Inferior parietal cortex (tissue), 1 donor: ENCODE measurements around the gene SLC4A7.
"Not testable (repeated sequence)": the region's sequence is repeated elsewhere in the genome, so short reads cannot be mapped to it uniquely, and the experiment has no call there.

ENCODE experiments used
- DNase-seq: peaks from one replicate; pipeline ENCODE4 v3.0.0-alpha.2; 2016; ENCODE audit errors: extremely low spot score

The SLC4A7 gene

DNA sequence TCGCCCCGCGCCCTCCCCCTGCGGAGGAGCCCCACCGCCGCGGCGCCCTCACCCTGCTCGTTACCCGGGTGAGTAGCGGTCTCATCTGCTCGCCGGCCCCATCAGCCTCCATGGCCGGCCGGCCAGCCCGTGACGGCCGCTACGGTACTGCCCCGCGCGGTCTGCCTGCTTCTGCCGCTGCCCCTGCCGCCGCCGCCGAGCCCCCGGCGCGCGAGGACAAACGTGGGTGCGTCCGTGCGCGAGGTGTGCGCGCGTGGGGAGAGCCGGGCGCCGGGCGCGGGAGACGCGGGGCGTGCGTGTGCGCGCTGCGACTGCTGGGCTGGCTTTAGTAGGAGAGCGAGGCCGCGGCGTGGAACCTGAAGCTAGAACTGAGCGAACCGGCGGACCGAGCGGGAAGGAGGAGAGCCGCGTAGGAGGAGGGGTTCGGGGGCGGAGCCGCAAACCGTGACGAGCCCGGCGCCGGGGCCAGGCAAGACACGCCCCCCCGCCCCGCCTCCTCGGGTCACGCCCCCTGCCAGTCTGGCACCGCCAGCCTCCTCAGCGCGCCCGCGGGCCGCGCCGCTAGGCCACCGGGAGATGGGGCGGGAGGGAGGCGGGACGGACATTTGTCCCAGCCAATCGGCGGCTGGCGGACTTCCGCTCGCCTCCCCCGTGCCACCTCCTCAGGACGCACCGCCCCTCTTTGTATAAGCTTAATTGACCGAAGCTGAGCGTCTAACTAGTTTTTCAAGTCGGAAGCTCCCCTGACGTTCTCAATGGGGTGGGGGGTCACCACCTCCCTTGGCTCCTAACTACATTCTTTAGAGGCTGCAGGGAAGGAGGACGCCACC, at the start of gene SLC4A7:
Gene SLC4A7 (minus strand): TSS at position 370 of the 830 bp plus-strand sequence. CDS start 258 bp downstream, at position 112.
- peak; percentile 86 for DNase-seq

DNA sequence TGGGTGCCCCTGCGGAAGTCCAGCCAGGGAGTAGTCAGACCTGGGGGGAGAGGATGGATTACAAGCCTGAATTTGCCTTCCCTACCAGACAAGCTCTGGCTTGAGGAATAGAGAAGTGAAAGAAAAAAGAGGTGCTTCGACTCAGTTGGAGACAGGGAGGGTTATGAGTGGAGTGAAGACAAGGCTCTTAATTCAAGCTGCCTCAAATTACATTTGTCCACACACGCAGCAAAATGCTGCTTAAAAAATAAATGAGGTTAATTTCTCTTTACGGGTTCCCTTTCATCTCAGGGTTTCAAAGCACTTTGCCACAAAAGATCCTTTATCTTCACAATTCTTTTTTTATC, 49.0 kb upstream of the SLC4A7 start:
- DNase-seq, result no peak

DNA sequence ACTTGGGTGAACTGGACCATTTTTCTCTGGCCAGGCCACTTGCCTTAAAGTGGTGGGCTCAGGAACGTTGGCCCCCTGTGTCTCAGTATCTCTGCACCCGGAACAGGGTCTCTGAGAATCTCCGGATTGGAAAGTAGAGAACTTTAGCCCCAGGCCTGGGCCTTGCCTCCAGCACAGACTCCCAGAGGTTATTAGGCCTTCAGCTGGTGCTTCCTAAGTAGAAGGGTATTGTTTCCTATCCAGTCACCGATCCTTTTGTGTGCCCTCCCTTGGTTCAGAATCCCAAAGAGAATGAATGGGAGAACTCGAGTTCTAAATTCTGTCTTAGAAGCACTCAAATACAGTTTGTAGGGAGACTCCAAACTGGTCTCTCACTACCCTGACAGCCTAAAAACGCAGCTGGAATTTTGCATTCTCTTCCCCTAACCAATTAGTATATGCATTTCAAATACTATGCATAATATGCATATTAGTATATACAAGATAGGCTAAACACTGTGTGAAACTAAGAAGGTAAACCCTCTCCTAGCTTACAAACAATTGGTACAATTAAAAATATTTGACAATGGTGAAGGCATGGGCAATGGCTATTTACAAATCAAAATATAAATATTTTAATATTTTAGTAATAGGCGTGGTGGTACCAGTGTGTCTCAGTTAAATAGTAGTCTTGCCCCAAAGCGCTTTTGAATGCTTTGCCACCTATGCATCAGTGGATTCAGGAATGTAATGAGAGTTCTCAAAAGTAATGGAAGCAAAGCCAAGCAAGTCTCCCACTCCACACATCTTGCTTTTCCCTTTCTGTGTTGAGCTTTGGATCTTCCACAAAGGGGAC, 48.5 kb upstream of the SLC4A7 start:
- no peak for DNase-seq

DNA sequence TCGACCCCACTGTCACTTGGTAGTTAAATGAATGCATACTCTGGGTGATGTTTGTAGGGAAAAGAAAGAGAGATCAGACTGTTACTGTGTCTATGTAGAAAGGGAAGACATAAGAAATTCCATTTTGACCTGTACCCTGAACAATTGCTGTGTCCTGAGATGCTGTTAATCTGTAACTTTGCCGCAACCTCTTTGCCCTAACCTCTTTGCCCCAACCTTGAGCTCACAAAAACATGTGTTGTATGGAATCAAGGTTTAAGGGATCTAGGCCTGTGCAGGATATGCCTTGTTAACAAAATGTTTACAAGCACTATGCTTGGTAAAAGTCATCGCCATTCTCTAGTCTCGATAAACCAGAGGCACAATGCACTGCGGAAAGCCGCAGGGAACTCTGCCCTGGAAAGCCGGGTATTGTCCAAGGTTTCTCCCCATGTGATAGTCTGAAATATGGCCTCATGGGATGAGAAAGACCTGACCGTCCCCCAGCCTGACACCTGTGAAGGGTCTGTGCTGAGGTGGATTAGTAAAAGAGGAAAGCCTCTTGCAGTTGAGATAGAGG, 47.1 kb upstream of the SLC4A7 start:
- not testable (repeated sequence) for DNase-seq

DNA sequence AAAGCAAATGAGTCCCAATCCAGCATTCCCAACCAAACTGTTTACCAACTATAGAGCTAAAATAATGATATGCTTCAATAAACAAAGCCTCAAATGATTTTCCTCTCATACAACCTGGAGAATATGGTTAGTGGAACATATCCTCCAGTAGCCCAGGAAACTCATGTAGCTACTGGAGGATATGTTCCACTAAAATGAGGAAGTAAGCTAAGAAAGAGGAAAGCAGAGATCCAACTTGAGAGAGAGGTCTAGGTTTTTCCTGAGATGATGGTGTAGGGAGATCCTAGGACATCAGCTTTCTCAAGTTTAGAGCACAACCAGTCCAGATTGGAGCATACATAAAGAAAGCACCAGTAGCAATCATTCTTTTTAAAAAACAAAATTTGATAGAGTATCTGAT, 44.6 kb upstream of the SLC4A7 start:
- DNase-seq, result no peak

DNA sequence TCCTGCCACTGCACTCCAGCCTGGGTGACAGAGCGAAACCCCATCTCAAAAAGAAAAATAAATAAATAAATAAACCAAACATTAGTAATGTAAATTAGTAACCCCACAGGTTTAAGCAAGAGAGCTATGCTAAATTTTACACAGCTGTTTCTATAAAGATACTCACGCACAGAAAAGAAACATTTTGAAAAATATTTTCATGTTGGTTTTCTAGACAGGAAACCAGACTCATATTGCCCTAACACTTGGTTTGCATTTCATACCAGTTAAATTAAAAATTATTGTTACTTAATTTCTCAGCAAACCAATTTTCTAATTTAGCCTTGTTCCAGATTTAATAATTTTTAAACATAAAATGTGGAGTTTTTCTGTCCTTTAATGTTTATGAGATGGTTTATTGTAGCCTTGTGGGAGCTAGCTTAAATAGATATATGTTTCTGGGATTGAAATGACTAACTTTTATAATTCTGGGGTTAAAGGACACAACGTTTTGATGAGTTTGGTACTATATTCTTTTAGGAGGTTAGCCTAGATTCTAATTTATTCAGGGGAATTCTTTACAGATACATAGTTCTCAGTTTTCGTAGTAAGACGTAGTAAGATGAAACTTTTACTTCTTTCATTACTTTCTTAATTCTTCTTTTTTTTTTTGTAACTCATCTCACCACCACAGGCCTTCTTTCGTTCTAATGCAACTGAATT, 42.6 kb upstream of the SLC4A7 start:
- DNase-seq, result no peak

DNA sequence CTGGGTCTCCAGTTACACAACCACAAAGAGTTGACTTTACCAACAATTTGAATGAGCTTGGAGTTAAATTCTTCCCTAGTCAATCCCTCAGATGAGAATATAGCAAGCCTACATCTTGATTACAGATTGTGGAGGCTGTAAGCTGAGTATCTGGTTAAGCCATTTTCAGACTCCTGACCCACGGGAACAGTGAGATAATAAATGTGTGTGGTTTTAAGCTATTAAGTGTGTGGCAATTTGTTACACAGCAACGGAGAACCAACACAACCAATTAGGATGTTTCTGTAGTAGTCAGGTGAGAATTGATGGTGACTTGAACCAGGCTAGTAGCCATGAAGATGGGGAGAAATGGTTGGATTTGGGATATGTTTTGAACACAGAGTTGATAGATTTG, 37.7 kb upstream of the SLC4A7 start:
- DNase-seq, result no peak

DNA sequence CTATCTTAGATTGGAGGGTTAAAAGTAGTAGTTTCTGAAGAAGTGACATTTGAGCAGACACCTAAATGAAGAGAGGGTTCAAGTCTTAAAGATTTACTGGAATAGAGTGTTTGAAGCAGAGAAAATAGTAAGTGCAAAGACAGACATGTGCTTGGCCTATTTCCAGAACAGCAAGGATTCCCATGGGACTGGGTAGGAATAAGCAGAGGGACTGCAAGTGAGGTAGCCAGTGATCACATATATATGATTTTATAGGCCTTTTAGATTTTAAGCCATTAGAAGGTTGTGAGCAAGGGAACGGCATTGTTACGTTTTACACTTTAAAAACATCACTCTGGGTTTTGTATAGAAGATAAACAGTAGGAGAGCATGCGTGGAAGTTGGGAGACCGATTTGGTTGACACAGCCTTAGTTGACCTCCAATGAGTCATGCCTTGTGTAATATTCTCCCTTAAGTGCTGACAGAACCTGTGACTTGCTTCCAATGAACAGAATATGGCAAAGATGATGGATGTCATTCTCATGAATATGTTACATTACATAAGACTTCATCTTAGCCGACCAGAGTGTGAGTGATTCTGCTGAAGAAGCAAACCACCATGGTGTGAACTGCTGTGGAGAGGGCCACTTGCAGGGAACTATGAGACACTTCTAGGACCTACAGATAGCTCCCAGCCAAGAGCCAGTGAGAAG, 37.1 kb upstream of the SLC4A7 start:
- DNase-seq, result no peak

DNA sequence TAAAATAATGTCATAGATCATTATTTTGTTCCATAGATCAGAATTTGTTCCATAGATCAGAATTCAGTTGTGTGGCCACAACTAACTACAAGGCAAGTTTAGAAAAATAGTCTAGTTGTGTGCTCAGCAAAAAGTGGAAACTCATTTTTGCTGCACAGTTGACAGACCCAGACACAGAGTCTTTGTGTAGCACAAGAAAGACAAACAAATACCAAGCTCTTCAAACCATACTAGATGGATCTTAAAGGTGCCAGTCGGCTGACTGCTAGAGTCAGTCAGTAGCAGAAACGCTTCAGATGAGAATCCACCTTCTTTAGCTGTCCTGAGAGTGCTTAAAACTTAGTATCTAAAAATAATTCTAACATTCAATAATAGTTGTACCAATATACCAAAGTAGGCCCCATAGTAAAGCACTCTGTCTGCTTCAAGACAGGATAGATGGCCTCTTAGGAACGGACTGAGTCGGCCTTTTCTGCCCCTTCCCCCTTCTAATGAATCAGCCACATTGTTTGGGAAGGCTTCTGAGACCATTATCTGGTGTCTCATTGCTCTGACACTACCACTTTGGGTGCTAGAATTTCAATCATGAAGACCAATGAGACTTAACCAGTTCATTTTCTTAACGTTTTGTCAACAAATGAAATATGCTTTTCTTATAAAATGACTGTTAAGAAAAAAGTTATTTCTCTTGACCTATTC, 27.7 kb upstream of the SLC4A7 start:
- DNase-seq, result no peak

DNA sequence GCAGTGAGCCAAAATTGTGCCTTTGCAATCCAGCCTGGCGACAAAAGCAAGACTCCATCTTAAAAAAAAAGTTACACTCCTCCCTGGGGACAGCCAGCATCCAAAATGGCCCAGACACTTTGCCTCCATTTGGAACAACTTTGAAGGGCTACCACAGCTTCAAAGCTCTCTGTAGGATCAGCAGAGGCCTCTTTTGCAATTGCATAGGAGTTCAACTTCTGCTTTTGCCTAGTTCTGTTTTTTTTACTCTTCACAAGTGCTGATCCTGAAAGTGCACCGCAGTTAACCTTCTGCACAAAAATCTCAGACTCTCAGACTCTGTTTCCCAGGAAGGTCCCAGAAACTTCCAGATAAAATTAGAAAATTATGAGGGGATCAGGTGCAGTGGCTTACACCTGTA, 25.2 kb upstream of the SLC4A7 start:
- DNase-seq, result no peak

DNA sequence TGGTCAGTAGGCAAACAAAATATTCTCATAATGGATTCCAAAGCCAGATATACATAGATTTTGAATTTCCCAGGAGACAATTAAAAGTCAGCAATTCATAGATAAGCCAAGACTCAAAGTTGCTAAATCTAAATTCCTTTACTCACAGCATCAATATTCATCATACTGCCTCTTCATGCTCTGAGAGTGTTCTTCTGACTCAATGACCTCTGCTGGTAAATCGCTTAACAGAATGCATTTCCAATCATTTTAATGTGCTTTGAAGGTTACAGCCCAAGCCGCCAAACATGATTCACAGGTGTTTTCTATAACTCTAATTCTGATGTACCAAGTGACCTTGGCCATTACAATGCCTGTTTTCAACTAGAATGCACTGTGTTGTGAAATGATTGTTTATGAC, 24.2 kb upstream of the SLC4A7 start:
- no peak for DNase-seq

DNA sequence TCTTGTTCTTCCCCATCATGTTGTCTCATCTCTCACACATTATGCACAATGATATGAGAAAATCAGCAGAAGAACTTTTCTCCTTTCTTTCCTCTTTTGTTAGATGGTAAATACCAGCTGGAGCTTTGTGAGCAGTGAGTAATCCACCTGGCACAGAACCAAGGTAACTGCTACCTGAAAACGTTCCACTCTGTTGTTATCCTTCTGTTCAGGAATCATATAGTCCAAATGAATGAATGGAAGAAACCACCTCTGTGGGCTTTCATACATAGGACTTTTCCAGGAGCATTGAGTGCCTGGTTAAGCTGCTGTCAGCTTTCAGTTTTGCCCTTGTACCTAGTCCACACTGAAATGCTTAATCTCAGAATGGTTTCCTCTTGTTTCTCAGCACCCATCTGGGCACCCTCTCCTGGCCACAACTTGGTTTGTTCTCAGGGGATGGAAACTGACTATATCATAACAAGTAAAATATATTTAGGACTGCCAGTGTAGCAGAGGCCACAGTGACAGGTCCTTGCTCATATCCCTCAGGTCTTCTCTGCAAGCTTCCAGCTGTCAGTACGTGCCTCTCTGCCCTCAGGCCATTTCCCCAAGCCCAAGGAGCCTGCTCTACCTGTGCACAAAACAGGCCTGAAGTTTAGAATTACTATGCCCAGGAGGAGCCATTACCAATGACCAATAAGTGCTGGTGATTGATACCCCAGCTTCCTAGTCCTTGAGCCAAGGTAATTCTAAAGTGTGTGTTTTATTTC, 23.5 kb upstream of the SLC4A7 start:
- DNase-seq, result no peak

DNA sequence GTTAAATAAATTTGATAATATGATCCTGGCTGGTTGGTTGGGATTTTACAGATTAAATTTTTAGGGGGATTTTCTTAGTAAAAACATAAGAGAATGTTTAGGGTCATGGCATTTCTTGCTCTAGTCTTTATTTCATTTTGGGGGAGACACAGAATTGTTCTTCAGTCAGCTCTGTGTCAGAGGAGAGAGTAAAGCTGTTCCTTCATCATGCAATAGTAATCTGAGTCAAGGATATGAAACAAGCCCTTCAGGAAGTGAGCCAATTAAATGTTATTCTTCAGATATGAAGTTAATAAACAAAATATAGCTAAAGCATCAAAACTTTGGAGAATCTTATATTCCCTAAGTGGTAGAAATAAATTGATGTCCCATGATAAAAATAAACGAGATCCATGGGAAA, 22.9 kb upstream of the SLC4A7 start:
- DNase-seq, result no peak

DNA sequence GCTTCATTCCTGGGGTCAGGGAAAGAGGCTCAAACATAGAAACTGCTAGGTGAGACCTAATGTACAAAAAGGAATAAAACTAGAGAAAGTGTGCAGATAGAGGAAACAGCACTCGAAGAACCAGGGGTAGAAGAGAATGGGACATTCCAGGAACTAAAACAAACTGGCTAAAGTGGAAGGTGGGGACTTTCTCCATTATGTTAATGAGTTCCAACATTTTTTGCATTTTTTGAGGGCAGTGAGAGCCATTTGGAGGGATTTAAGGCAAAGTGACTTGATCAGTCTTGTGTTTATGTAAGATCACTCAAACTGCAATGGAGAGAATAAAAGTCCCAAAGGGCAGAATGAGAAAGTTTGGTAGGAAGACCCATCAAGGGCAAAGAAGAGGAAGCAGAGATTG, 20.6 kb upstream of the SLC4A7 start:
- DNase-seq, result no peak

DNA sequence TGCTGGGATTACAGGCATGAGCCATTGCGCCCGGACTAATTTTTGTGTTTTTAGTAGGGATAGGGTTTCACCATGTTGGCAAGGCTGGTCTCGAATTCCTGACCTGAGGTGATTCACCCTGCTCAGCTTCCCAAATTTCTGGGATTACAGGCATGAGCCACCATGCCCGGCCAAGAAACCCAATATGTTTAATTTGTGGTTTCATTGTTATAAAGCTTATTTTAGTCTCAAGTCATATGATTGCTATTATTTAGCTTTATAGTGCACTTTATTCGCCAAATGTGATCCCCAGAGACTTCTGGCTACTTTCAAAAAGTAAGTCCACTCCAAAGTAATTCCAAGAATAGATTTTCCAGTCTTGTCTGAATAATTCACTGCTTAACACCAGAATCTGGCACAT, 19.3 kb upstream of the SLC4A7 start:
- no peak for DNase-seq

DNA sequence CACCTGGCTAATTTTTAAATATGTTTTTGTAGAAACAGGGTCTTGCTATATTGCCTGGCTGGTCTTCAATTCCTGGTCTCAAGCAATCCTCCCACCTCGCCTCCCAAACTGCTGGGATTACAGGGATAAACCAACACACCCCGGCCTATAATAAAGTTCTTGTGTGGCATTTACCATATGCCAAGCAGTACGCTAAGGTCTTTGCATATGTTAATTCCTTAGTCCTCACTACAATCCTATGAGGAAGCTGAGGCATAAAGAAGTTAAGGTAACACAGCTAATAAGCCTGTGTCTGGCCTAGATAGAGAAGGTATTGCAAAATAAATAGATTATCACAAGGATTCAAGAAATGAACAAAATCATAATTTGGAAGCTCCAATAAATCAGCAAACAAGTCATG, 17.6 kb upstream of the SLC4A7 start:
- no peak for DNase-seq

DNA sequence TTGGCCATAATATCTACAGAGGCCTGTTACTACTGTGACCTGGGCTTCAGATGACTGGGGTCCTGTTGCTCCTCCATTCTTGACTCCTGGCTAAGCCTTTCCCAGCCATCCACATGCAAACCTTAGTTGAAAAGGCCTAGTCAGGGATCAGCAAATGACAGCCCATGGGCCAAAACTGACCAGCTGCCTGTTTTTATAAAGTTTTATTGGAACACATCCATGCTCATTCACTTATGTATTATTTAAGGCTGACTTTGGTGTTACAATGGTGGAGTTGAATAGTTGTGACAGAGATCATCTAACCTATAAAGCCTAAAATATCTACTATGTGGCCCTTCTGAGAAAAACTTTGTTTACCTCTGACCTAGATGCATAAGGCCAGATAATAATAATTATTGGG, 16.8 kb upstream of the SLC4A7 start:
- no peak for DNase-seq

DNA sequence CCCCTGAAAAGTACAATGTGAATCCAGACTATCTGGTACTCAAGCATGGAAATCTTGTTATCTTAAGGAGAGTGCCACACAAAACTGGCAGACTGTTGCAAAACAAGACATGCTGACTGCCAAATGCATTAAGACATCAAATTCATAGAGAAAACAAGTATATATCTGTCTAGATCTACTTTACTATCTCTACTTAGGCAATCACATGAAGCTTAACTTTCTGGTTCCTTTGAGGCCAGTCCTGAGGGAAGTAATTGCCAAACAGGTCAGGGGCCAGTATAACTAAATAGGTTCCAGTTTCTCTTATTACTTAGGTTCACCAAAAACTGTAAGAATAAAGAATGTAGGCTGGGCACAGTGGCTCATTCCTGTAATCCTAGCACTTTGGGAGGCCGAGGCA, 15.9 kb upstream of the SLC4A7 start:
- no peak for DNase-seq

DNA sequence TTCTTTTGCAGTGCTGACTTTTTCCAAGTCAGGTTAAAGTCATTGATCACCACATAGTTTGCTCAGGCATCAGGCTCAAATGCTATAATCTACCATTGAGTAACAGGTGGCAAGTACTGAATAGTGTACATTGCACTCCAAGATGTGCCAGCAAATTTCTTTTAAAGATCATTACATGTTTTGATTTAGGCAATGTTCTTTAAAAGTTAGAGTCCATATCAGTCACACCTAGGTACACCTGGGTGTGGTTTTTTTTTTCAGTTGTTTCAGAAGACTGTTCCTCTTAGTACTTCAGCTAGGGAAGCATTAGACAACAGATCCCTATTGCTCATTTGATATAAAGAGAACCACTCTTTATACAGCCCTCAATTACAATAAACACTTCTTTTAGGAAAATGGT, 10.6 kb upstream of the SLC4A7 start:
- no peak for DNase-seq

DNA sequence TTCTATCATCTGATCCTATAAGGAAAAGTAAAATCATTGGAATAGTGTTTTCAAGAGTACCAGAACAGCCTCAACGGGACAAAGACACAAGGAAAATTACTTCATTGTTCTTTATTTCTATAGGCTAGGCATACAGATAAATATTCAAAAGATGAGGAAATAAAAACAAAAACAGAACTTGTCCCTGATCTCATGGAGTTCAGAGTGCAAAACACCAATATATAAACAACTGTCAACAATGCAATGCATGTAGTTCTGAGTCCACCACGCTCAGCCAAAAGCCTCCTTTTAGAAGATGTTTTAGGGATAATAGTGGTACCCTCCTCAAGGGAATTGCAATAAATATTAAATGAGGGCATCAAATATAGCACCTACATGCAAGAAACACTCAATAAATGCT, 4.6 kb upstream of the SLC4A7 start:
- no peak for DNase-seq
